Spleen (tissue), 7 donors: ENCODE measurements around the gene EXTL2.

ENCODE experiments used
- POLR2A ChIP-seq, 3 donors: fragments of 450-650 bp; IDR thresholded peaks; one replicate each; pipeline ENCODE4 v1.5.1; 2017; ENCODE audit warnings: antibody characterized with exemption in 3 of 3, mild to moderate bottlenecking in 1 of 3
- POLR2AphosphoS5 ChIP-seq, 3 donors: sonication (generic); formaldehyde crosslinking; IDR thresholded peaks; one replicate each; pipeline ENCODE4 v1.5.1; 2017; ENCODE audit warnings: antibody characterized with exemption in 3 of 3
- TF ChIP-seq, protein P1 (sequence below), 11 experiments: fragments of 200-600 bp in 7 of 11; fragments of 450-650 bp in 4 of 11; sonication (generic) in 4 of 11; IDR thresholded peaks in 8 of 11; conservative IDR thresholded peaks in 3 of 11; 1 replicate in 7 of 11; 2 replicates in 4 of 11; pipeline versions ENCODE4 v1.4.0 to v1.8.0; 2016 to 2021; ENCODE audit warnings: antibody characterized with exemption in 11 of 11, inconsistent platforms in 4 of 11, mild to moderate bottlenecking in 1 of 11
- donor health status: DM: no; HTN: no; CAD: no; lungs with moderate emphysema.
- donor health status: DM: no; HTN: no; CAD: no.
- donor health status: DM: no; HTN: no; CAD: no.

- TF ChIP-seq POLR2AphosphoS5 (IDR thresholded peaks at IDR 0.05) (no peak), POLR2A (IDR thresholded peaks at IDR 0.05) (no peak)
- TF ChIP-seq, protein P1, sequence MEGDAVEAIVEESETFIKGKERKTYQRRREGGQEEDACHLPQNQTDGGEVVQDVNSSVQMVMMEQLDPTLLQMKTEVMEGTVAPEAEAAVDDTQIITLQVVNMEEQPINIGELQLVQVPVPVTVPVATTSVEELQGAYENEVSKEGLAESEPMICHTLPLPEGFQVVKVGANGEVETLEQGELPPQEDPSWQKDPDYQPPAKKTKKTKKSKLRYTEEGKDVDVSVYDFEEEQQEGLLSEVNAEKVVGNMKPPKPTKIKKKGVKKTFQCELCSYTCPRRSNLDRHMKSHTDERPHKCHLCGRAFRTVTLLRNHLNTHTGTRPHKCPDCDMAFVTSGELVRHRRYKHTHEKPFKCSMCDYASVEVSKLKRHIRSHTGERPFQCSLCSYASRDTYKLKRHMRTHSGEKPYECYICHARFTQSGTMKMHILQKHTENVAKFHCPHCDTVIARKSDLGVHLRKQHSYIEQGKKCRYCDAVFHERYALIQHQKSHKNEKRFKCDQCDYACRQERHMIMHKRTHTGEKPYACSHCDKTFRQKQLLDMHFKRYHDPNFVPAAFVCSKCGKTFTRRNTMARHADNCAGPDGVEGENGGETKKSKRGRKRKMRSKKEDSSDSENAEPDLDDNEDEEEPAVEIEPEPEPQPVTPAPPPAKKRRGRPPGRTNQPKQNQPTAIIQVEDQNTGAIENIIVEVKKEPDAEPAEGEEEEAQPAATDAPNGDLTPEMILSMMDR (IDR thresholded peaks at IDR 0.05 in 8 of 11, conservative IDR thresholded peaks at IDR 0.05 in 3 of 11): no peak
Observed at GRCh38 chr1:100941098-100941527, 46.5 kb upstream of the EXTL2 start.
